GM21529 (cell line): Measurements from ENCODE around the gene CFAP73.
"Not testable (repeated sequence)": the region's sequence is repeated elsewhere in the genome, so short reads cannot be mapped to it uniquely, and the experiment has no call there.

Experiments used
- ATAC-seq: cut with Tn5 transposase; IDR thresholded peaks from one replicate; pipeline ENCODE4 v1.9.1; 2021; ENCODE audit not compliant: unreplicated experiment

CFAP73 gene

GRCh38 chr12:113141716-113142115, 7.8 kb upstream of the CFAP73 start:
- not testable (repeated sequence) for ATAC-seq

GRCh38 chr12:113142173-113142885, 7.2 kb upstream of the CFAP73 start:
- no peak for ATAC-seq

DNA sequence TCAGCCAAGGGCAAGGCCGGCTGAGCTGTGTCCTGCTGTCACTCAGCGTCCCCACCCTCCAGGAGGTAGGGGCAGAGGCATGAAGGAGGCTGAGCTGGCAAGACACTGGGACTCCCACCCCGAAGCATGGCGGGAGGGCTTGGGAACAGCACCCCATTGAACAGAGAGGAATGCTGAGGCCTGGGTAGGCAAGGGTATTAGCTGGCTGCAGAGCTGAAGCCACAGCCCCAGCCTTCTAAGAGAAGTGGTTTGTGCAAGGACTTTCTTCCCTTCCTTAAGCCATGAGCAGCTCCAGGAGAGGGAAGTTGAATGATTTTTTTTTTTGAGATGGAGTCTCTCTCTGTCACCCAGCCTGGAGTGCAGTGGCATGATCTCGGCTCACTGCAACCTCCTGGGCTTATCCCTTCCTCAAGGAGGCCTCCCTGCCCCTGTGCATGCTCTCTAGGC, 6.6 kb upstream of the CFAP73 start:
- ATAC-seq = no peak

- no peak for ATAC-seq
Observed at GRCh38 chr12:113143959-113144358, 5.6 kb upstream of the CFAP73 start.

DNA sequence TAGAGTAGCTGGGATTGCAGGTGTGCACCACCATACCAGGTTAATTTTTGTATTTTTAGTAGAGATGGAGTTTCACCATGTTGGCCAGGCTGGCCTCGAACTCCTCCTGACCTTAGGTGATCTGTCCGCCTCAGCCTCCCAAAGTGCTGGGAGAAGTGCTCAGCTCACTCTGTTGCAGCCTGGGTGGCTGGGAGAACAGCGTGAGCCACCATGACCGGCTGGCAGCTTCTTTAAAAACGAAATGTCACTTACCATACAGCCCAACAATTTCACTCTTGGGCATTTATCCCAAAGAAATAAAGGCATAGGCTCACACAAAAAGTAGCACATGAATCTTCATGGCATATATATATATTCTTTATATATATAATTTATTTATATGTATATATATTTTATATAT, 4.7 kb upstream of the CFAP73 start:
- no peak for ATAC-seq

DNA sequence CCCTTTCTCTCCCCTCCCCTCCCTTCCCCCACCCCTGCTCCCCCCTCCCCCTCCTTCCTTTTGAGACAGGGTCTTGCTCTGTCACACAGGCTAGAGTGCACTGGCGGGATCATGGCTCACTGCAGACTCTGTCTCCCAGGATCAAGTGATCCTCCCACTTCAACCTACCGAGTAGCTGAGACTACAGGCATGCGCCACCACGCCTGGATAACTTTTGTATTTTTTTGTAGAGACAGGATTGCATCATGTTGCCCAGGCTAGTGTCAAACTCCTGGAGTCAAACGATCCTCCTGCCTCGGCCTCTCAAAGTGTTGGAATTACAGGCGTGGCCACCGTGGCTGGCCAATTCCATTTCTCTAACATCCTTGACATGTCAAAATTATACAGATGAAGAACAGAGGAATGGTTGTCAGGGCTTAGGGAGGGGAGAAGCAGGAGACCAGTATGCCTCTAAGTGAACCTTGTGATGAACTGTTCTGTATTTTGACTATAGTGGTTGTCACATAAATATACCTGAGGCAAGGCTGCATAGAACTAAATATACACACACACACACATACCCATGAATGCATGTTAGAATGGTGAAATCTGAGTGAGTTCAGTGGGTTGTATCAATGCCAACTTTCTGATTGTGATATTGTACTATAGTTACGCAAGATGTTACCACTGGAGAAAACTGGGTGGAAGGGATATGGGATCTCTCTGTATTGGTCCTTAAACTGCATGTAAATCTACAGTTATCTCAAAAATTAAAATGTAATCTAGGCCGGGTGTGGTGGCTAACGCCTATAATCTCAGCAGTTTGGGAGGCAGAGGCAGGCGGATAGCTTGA, 3.6 kb upstream of the CFAP73 start:
- ATAC-seq = no peak

DNA sequence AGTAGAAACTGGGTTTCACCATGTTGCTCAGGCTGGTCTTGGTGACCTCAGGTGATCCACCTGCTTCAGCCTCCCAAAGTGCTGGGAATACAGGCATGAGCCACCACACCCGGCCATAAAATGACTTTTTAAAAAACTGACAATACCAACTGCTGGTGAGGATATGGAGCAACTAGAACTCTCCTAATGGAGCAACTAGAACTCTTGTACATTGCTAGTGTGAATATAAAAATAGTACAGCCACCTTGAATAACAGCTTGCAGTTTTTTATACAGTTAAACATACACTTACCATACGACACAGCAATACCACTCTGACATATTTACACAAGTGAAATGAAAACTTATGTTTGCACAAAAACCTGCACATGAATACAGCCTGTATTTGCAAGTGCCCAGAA, 2.5 kb upstream of the CFAP73 start:
- no peak for ATAC-seq

- no peak for ATAC-seq
Observed at GRCh38 chr12:113151655-113152054, 2.1 kb downstream of the CFAP73 start.

DNA sequence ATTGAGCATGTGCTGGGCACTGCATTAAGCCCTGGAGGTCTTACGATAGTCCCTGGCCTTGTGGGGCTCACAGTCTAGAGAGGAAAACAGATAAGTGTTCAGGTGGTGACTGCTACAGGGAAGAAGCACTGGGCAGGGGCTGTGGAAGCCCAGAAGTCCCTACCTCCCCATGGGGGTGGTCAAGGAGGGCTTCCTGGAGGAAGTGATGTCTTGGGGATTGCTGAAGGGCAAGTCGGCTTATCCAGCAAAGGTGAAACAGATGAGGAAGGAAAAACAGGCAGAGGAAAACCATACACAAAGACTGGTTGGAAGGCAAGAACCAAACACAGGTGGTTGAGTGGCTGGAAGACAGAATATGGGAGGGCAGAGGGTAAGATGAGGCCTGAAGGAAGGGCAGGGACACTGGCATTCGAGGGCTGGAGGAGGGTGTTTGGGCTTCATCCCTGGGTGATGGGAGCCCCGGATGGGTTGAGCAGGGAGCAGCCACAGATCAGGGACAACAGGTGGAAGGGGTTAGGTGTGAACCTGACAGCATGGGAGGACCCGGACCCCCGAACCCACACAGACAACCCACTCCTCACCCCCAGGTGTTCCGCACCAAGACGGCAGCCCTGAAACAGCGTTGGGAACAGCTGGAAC, 2.8 kb downstream of the CFAP73 start:
- no peak for ATAC-seq

DNA sequence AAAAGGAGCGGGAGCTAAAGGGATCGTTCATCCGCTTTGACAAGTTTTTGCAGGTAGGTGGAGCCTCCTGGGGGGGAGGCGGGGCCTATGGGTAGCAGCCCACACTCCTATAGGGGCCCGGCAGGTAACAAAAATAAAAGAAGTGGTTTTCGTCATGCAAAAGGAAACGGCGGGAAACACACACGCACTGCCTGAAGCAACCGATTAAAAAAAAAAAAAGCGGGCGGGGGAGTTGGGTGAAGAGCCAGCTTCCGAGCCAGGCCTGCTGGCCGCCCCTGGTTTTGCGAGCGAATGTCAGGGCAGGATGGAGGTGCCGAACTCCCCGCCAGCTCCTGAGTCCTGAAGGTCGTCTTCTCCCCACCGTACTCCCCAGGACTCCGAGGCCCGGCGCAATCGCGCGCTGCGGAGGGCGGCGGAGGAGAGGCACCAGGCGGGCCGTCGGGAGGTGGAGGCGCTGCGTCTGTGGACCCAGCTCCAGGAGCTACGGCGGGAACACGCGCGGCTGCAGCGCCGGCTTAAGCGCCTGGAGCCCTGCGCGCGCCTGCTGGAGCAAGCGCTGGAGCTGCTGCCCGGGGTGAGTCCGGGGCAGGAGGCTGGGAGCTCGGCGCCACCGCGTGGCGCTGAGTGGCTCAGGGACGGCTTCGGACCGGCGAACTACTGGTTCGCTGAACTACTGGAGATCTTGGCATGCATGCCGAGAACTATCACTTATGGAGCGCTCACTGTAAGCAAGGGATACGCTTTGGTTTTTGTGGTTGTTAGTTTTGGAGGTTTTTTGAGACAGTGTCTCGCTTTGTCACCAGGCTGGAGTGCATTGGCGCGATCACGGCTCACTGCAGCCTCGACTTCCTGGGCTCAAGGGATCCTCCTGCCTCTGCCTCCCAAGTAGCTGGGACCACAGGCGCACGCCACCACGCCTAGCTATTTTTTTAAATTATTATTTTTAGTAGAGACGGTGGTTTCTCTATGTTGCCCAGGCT, 3.6 kb downstream of the CFAP73 start:
- ATAC-seq = peak; percentile 79

- no peak for ATAC-seq
Observed at GRCh38 chr12:113154351-113154973, 4.9 kb downstream of the CFAP73 start.

- no peak for ATAC-seq
Observed at GRCh38 chr12:113155060-113155459, 5.5 kb downstream of the CFAP73 start.

DNA sequence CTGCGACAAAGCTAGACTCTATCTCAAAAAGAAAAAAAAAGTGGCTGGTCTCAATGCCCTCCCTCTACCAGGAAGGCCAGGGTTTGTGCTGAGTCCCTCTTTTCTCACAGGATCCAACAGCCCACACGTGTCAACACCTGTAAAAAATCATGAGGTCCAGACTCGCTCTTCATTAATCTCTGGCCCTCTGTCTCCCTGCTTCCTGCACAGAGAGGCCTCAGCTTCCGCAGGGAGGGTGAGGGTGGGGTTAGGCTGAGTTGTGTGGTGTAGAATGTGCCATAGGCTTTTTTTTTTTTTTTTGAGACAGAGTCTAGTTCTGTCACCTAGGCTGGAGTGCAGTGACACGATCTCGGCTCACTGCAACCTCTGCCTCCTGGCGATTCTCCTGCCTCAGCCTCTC, 6.1 kb downstream of the CFAP73 start:
- ATAC-seq = no peak

- ATAC-seq = no peak
Observed at GRCh38 chr12:113157218-113157859, 7.8 kb downstream of the CFAP73 start.

GRCh38 chr12:113158439-113159203, 9.1 kb downstream of the CFAP73 start:
- no peak for ATAC-seq

DNA sequence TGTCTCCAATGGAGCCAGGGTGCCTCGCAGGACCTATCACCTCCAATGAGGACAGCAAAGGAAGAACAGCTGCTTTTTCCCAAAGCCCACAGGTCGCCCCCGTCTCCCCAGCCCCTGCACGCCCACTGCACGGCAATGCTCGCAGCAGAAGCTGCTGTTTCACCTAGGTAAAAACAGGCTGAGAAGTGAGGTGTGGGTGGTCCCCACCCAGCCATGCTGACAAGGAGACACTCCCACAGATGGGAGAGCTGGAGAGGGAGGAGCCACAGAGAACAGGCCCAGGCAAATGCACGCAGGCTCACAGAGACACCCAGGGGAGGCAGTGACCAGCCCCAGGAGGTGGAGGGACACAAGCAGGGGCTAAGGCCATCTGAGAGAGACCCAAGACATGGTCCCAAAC, 10.4 kb downstream of the CFAP73 start:
- ATAC-seq = no peak

DNA sequence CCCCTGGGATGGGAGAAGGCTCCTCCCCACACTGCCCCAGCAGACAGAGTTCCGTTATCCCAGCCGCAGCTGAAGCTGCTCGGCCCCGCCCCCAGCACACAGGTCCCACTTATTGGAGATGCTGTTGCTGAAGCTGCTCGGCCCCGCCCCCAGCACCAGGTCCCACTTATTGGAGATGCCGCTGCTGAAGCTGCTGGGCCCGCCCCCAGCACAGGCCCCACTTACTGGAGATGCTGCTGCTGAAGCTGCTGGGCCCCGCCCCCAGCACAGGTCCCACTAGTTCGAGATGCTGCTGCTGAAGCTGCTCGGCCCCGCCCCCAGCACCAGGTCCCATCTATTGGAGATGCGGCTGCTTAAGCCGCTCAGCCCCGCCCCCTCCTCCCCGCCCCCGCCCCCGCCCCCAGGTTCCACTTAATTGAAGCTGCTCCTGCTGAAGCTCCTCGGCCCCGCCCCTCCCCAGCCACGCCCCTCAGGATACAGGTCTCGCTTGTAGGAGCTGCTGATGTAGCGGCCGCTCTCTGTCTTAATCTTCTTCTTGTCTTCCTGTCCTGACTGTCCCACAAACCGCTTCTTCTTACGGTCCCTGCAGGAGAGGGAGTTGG, 12.0 kb downstream of the CFAP73 start:
- no peak for ATAC-seq
